CD4-positive, alpha-beta T cell treated with Interferon gamma for 1 hour (primary cell): Measurements from ENCODE around the gene RFPL2.
"Not testable (repeated sequence)": the region's sequence is repeated elsewhere in the genome, so short reads cannot be mapped to it uniquely, and the experiment has no call there.

ENCODE experiments used
- DNase-seq: peaks from one replicate; pipeline ENCODE4 v3.0.0-alpha.2; 2020

The RFPL2 gene

GRCh38 chr22:32205974-32206773, 1.3 kb upstream of the RFPL2 start:
- no peak for DNase-seq

DNA sequence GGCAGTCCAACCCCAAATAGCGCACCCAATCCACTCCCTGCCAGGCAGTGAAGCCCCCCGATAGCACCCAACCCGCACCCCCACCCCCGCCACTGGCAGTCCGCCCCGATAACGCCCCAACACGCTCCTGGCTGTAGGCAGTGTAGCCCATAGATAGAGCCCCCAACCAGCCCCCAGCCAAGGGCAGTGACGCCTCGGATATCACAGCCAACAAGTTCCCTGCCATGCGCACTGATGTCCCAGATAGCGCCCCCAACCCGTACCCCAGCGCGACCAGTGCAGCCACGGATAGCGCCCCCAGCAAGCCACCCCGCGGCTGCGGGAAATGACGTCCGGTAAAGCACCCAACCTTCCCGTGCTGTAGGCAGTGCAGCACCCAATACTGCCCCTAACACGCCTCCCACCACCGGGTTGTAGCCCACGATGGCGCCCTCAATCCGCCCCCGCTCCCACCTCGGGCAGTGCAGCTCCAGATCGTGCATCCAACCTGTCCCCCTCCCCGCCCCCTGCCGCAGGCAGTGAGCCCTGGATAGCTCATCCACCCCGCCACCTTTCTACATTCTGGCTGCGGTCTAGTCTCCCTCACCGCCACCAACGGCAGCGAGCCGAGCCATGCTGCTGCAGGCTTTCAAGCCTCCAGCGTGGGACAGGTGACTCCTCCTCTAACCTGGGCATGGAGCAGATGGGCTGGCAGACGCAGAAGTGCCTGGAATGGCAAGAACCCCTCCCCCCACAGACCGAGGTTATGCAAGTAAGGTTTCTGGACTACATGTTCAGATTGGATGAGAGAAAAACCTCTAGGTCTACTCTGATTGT, 625 bp downstream of the RFPL2 start:
- DNase-seq, result no peak

DNA sequence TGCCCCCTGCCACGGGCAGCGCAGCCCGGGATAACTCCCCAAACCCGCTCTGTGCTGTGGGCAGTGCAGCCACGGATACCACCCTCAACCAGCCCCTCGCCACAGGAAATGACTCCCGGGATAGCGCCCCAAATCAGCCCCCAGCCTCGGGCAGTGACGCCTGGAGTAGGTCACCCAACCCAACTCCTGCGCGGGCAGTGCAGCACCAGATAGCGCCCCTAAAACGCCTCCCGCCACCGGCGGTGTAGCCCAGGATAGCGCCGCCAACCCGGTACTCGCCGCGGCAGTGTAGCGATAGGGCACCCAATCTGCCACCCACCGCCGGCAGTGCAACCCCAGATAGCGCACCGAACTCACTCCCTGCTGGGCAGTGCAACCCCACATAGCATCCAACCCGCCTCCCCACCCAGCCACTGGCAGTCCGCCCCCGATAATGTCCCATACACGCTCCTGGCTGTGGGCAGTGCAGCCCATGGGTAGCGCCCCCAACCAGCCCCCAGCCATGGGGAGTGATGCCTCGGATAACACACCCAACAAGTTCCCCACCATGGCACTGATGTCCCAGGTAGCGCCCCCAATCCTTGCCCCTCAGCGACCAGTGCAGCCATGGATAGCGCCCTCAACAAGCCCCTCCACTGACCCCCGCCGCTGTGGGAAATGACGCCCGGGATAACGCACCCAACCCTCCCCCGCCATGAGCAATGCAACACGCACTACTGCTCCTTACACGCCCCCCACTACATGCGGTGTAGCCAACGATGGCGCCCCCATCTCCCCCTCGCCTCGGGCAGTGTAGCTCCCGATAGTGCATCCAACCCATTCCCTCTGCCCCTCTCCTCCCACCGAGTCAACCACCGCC, 1.5 kb downstream of the RFPL2 start:
- no peak for DNase-seq

DNA sequence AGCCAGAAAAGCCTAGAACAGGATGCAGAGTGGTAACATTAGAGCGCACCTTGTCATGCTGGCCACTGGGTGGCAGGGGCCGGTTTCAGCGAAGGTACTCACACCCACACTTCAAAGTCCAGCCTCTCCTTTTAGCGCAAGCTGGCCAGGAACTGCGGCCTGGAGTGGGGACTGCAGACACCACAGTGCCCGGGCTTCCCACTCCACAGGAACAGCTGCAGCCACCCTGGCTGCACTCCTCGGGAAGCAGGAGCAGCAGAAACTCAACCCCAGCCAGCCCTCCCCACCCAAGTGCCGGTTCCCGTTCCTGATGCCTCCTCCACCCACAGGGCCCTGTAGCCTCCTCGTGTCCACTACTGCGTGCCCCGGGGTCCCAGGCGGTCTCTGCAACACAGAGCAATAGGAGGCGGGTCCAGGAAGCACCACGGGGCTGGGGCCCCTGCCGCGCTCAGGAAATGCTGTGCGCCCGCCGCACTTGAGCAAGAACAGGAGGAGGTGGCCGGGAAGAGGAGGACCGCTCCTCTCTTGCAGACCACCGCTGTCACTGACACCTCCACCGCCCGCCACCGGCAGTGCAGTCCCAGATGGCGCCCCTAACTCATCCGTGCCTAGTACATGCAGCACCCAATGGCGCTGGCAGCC, 2.2 kb downstream of the RFPL2 start:
- DNase-seq, result peak; percentile 36

DNA sequence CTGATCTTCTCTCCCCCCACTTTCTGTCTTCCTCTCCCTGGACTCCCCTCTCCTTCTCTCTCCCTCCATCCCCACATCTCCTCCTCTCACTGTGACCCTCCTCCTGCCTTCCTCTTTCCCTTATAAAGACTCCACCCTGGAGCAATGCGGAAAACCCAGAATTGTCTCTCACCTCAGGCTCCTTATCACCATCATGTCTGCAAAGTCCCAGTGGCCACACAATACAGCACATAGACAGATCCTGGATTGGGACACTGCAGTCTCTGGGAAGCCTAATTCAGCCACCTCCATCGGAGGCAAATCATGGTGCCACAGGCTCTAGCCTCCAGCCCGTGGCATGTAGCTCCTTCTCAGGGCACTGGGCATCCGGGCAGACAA, 2.7 kb downstream of the RFPL2 start:
- no peak for DNase-seq

DNA sequence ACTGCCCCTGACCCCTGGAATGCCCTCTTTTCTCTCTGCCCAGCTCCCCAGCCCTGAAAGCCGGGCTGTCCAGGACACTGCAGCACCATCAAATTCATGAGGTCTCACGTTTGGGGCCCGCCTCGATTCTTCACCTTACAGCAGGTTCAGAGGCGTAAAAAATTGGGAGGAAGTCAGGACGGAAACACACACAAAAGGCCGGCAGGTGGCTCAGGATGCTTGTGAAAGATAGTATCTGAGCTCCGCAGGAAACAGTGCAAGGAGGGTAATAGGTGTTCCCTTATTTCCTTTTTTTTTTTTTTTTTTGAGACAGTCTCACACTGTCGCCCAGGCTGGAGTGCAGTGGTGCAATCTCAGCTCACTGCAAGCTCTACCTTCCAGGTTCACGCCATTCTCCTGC, 4.1 kb downstream of the RFPL2 start:
- no peak for DNase-seq

DNA sequence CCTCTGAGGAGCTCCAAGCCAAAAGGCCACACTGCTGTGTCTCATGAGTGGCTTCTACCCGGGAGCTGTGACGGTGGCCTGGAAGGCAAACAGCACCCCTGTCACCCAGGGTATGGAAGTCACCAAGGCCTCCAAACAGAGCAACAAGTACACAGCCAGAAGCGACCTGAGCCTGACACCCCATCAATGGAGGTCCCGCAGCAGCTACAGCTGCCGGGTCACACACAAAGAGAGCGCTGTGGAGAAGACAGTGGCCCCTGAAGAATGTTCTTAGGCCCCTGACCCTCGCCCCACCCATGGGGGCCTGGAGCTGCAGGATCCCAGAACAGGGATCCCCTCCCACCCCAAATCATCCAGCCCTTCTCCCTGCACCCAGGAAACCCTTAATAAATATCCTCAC, 4.9 kb downstream of the RFPL2 start:
- DNase-seq, result no peak

DNA sequence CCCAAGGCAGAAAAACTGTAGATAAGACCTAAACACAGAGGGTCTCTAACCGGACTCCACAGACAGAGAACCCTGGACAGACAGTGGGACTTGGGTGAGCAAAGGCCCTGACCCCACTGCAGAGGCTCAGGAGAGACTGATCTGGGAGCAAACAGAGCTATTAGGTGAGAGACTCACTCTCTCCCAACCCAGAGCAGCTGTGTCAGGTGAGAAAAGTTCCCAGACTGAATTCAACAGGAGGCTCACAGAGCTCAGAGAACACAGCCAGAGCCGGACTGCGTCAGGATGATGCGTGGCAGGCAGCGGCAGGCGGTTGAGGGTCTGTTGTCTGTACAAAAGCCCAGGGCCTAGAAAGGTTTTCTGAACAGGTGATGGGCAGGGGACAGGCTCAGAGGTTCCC, 5.5 kb downstream of the RFPL2 start:
- no peak for DNase-seq

GRCh38 chr22:32197553-32198226, 7.2 kb downstream of the RFPL2 start:
- not testable (repeated sequence) for DNase-seq

DNA sequence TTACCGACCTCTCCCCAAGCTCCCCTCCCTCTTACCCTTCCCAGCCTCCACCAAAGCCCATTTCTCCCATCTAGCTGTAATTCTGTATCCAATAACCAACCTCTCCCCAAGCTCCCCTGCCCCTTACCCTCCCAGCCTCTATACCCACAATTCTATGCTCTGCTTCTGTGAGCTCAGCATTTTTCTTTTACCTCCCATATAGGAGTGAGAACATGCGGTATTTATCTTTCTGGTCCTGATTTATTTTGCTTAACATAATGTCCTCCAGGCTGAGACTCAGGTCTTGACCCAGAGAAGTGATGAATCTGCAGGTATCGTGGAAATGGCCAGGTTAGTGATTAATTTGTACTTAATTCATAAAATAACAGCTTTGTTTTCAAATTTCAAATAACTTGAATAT, 9.0 kb downstream of the RFPL2 start:
- not testable (repeated sequence) for DNase-seq

GRCh38 chr22:32193346-32193745, 11.5 kb downstream of the RFPL2 start:
- DNase-seq, result not testable (repeated sequence)

GRCh38 chr22:32191021-32191420, 13.9 kb downstream of the RFPL2 start:
- not testable (repeated sequence) for DNase-seq

DNA sequence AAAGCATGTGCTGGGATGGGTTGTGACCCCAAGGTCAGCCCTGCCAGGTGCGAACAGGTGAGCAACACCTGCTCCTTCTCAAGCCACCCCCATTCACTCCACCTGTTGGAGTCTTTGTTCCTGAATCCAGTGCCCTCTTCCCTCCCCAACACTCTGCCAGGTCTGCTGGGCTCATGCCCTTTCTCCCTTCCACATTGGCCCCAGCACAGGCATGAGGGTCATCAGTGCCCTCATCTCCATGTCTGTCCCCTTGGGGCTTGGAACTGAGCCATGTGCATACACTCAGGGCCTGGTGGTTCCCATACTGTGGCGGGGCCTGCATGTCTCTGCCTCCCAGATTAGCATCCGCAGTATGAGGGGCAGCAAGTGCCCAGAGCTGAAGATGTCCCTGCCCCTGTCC, 19.1 kb downstream of the RFPL2 start:
- no peak for DNase-seq

DNA sequence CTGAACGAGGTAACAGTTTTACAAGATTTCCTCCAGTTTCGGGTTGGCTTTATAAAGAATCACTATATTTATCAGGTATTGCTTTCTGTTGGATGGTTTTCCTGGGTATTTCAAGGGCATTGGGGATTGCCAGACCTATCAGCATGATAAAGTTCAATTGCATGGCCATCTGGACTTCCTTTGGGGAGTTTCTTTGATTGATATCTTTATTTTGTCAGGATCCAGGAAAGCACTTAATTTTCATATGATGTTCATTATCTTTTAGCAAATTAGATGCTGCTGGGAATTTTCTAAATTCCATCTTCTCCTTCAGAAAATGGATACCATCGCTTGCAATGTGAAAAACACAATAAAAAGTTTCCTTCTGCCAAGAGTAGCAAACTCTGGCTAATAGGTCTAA, 21.2 kb downstream of the RFPL2 start:
- no peak for DNase-seq

GRCh38 chr22:32181043-32181442, 23.8 kb downstream of the RFPL2 start:
- DNase-seq, result no peak

GRCh38 chr22:32177221-32177765, 27.6 kb downstream of the RFPL2 start:
- DNase-seq, result no peak

DNA sequence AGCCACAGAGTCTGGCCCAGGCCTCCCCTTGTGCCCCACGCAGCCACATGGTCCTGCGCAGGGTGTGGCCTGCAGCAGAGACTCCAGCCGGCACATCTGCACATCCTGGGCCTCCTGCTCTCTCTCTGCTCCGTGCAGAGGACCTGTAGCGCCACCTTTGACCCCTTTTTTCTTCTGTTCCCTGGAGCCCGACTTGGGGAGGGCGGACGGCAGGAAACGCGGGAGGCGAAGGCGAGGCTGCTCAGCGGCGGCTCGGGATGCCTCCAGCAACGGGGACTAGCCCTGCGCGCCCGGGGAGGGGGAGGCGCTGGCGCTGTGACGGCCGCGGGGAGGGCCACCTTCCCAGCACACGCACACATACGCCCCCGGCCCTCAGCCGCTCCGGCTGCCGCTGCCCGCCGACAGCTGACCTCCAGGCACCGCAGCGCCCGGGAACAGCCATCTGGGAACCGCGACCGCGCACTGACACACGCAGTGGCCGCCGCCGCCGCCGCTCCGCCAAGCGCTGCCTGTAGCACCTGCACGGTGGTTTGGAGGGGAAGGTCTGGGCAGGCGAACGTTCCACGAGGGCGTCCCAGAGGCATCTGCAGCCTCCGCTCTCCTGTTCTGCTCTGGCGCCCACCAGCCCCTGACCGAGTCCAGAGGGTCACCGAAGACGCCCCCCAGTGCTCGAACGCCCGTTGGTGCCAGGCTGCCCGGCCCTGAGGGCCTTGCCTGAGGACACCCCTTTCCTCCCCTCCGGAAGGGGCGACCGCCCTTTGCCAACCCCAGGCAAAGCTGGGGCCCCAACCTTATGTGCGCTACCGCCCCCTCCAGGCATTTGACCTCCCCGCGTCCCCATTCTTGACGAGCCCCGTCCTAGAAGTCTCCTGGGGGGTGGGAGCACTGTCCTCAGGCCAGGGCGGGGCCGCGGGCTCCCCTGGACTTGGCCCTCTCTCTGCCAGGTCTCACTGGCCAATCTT, 28.9 kb downstream of the RFPL2 start:
- DNase-seq, result no peak

DNA sequence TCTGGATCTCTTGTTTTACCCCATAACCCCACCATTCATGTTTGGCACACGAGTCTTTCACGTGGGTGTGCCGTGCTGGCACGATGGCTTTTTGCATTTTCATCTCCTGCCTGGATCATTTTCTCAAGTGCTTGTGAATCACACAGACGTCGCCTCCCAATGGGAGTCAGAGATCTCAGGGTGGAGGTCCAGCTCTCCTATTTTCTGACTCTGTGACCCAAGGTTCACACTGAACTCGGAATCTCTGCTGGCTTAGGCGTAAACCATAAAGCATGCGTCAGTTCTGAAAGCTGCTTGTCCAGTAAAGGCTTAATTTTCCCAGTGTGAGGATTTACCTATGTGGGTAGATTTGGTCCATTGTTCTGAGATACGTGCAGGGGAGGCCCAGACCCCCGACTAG, 29.8 kb downstream of the RFPL2 start:
- DNase-seq, result no peak

DNA sequence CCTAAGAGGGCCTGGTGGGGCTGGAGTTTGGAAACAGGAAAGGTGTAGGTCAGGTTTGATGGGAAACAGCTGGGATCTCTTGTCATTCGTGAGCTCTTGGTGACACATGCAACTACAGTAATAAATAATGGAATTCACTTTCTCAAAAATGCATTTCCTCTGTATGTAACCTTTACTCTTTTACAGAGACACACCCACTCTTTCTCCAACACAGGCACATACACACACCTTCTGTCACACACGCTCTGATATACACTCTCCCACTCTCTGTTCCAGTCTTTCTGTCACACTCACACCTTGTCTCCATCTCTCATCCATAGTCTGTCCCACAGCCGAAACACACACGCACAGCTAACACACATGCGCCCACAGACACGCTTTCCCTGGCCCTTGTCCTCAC, 39.2 kb downstream of the RFPL2 start:
- no peak for DNase-seq

GRCh38 chr22:32164075-32164860, 40.6 kb downstream of the RFPL2 start:
- DNase-seq, result no peak
